ENCODE results near the gene WWC1.

The WWC1 gene

DNA sequence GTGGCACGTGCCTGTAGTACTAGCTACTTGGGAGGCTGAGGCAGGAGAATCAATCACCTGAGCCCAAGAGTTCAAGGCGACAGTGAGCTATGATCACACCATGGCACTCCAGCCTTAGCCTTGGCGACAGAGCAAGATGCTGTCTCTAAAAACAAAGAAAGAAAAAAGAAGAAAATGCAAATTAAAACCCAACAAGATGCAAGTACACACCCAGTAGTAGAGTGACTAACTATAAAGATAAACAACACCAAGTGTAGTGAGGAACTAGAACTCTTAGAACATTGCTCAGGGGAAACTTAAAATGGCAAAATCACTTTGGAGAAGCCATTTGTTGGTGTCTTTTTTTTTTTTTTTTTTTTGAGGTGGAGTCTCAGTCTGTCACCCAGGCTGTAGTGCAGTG is 160.1 kb downstream of the WWC1 start:
- DNase-seq, result no peak

DNA sequence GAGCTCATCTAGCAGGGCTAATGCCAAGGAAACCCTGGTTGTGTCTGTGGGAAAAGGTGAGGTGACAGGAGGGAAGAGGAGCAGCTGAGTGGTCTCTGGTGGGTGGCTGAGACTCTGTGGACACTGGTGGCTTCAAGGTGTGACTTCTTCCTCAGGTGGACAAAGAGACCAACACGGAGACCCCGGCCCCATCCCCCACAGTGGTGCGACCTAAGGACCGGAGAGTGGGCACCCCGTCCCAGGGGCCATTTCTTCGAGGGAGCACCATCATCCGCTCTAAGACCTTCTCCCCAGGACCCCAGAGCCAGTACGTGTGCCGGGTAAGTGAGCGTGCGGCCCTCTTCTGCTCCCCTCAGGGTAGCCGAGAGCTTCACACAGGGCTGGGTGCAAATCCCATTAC is 163.8 kb downstream of the WWC1 start:
- DNase-seq, result no peak

- DNase-seq, result no peak
These were observed 166.1 kb downstream of the WWC1 start for GRCh38 chr5:168457542-168457941.

DNA sequence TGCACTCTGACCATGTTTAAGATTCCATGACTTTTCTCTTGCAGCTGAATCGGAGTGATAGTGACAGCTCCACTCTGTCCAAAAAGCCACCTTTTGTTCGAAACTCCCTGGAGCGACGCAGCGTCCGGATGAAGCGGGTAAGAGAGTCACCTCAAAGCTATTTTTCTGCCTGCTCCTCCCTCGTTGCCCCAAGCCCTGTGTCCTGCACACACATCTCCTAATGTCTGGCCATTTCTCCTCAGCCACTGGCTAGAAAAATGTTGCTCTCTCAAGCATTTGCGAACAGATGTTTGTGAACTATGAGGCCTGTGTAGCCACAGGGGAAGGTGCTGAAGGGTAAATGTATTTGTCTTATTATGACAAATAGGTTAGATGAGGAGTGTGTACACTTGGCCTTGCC is 169.2 kb downstream of the WWC1 start:
- DNase-seq, result no peak

- no peak for DNase-seq
These were observed 171.6 kb downstream of the WWC1 start for GRCh38 chr5:168463081-168463480.

DNA sequence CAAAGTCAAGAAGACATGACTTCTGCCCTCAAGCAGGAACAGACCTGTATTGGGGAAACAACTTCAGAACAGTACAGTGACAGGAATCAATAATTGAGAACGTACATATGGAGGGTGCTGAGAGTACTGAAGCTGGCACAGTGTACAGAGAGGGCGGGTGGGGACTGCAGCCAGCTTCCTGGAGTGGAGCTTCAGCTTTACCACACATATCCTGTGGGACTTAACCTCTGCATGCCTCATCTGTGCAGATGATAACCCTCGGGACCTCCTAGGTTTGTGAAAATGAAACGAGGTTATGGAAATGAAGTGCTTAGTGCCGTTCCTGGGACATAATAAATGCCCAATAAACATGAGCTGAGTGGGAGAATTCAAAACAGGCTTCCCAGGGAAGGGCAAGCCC is 172.8 kb downstream of the WWC1 start:
- DNase-seq, result no peak

DNA sequence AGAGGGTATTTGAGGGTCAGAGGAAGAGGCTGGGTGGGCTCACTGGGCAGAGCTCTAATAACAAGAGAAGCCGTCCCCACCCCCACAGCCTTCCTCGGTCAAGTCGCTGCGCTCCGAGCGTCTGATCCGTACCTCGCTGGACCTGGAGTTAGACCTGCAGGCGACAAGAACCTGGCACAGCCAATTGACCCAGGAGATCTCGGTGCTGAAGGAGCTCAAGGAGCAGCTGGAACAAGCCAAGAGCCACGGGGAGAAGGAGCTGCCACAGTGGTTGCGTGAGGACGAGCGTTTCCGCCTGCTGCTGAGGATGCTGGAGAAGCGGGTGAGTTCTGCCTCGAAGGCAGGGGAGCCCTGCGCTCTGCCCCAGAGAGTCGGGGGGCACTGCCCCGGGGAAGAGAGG is 173.2 kb downstream of the WWC1 start:
- no peak for DNase-seq

- DNase-seq, result no peak
These were observed 176.4 kb downstream of the WWC1 start for GRCh38 chr5:168467755-168468330.

GRCh38 chr5:168468836-168469235 is 177.4 kb downstream of the WWC1 start:
- DNase-seq, result no peak

- no peak for DNase-seq
These were observed 178.4 kb downstream of the WWC1 start for GRCh38 chr5:168469816-168470215.

- no peak for DNase-seq
These were observed 180.3 kb downstream of the WWC1 start for GRCh38 chr5:168471785-168472184.

DNA sequence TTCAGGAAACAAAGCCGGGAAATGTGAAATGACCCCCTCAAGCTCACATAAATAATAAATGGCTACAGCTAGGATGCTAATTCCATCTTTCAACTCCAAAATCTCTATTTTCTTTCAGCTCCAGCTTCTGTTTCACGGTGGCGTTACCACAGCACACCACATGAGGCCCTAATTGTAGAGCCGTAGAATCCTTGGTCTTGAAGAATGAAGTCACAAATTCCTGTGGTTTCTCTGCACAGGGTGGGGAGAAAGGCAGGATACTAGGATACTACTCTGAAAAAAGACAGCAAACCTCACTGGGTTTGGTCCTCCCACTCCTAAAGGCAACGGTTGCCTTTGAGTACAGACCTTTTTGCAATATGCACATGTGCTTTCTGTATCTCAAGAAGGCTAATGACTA is 180.9 kb downstream of the WWC1 start:
- no peak for DNase-seq

GRCh38 chr5:168474319-168474718 is 182.9 kb downstream of the WWC1 start:
- no peak for DNase-seq

DNA sequence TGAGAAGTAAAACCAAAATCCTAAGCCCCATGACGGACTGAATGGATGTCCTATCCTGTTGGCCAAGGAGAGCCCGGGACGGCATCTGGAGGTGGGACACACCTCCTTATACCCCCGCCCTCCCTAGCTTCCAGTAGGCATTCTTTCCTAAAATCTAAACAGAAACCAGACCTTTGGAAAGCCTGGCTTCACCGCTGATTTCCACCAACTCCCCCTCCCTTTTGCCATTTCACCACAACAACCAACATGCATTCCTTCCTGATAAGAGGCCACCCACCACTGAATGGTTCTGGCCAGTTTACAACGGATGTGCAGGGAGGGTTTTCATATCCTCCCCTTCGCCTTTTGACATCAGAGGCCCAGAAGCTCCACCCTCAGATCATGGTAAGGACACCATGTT is 185.6 kb downstream of the WWC1 start:
- DNase-seq, result no peak

DNA sequence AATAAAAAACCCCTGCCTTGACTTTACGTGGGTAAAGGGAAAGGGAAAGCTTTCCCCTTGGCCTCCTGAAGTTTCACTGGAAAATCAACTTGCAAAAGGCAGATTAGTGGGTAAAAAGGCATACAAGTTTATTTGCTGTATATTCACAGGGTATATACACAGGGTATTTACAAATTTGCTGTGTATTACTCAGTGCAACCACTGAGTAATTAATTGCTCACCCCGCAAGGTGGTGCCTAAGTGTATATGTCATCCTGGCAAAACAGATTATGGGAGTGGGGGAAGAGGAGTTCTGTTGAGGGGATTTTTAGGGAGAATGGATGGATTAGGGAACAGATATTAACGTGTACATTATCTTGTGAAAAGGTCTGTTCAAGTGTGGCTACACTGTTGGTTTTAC is 187.7 kb downstream of the WWC1 start:
- no peak for DNase-seq

DNA sequence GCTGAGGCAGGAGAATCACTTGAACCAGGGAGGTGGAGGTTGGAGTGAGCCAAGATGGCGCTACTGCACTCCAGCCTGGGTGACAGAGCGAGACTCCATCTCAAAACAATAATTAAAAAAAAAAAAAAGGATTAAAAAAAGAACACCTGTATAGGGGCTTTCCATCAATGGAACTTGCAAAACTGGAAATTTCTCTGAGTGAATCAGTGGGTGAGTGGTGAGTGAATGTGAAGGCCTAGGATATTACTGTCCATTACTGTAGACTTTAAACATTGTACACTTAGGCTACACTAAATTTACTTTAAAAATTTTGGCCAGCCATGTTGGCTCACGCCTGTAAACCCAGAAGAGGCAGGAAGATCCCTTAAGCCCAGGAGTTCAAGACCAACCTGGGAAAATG is 189.2 kb downstream of the WWC1 start:
- DNase-seq, result no peak

- DNase-seq, result no peak
These were observed 189.9 kb downstream of the WWC1 start for GRCh38 chr5:168481330-168481788.

- DNase-seq, result no peak
These were observed 190.9 kb downstream of the WWC1 start for GRCh38 chr5:168482361-168482760.

- DNase-seq, result peak; percentile 63
These were observed 194.9 kb downstream of the WWC1 start, which contains the start of gene RARS1 for GRCh38 chr5:168486136-168486879. TSS of gene RARS1 (plus strand) at chr5:168486471. CDS start at chr5:168486499, 28 bp downstream.

DNA sequence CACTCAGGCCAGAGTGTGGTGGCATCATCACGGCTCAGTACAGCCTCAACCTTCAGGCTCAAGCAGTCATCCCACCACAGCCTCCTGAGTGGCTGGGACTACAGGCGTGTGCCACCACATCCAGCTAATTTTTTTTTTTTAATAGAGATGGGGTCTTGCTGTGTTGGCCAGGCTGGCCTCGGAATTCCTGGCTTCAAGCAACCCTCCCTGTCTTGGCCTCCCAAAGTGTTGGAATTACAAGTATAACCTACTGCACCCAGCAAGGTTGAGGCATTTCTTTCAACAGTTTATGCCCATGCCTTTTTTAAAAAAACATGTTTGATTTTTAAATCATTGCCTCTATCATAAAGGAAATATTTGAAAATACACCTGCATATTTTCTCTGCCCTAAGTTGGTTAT is 197.6 kb downstream of the WWC1 start:
- no peak for DNase-seq

DNA sequence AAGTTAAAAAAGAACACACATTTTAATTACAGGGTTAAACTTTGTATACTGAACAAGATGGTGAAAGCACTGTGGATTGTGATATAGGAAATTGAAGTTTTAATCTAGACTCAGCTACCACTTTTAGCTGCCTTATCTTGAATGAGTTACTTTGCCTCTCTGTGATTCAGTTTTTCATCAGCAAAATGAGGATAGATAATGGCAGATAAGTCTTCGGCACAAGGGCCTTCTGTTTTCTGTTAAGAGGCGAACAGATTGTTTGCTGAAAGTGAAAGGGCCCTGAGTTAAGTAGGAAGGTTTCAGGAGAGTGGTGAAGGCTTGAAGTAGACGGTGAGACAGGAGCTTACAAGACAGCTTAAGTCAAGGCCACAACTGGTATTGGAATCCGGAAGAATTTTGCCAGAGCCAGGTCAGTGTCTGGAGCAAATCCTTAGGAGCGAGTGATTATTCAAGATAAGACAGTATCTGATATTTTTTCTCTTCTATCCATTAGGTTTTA is 202.7 kb downstream of the WWC1 start:
- DNase-seq, result no peak

GRCh38 chr5:168502563-168503237 is 211.3 kb downstream of the WWC1 start:
- no peak for DNase-seq

DNA sequence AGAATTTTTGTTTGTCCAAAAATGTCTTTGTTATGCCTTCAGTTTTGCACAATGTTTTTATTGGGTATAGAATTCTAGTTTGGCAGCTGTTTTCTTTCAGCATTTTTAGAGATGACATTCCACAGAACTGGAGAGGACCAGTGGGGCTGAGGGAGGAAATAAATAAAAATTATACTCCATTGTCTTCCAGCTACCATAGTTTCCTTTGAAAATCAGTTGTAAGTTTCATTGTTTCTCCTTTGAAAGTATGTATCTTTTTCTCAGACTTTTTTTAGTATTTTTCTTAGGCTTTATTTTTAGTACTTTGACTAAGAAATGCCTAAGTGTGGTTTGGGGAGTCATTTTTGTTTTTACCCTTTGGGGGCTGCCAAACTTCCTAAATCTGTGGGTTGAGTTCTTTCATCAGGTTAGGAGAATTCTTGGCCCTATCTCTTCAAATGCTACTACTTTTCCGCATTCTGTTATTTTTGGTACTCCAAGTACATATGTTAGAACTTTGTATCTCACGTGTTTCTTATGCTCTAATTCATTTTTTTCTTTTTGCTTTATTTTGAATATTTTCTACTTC is 222.5 kb downstream of the WWC1 start:
- no peak for DNase-seq
